Measurements from ENCODE around the gene ZBTB17.

The ZBTB17 gene

GRCh38 chr1:15961492-15961891 is 14.4 kb downstream of the ZBTB17 start:
- Histone ChIP-seq H3K27me3 (ENCODE audit: insufficient read depth, poor library complexity, severe bottlenecking) (no peaks in the 10 kb centered on the region), H3K27ac (replicated peaks) (no peak overlapping the region), H3K4me3 (replicated peaks; ENCODE audit: insufficient read depth, low read length) (no peak overlapping the region)
- TF ChIP-seq SPI1 (IDR thresholded peaks at IDR 0.05; ENCODE audit: borderline replicate concordance, low read depth), result no peak
- no peak for TF ChIP-seq GABPA (IDR thresholded peaks at IDR 0.05; ENCODE audit: low read depth)
- TF ChIP-seq POLR2AphosphoS5 (IDR thresholded peaks at IDR 0.05; ENCODE audit: low read depth), result no peak
- no peak for TF ChIP-seq CTCF (IDR thresholded peaks at IDR 0.05; ENCODE audit: insufficient read depth, low read length)
- no peak for TF ChIP-seq REST (IDR thresholded peaks at IDR 0.05; ENCODE audit: insufficient replicate concordance, low read depth)
- no peak for DNase-seq (ENCODE audit: low read depth in 1 of 2, low spot score in 1 of 2)

- no peak overlapping the region for H3K27ac ChIP-seq (replicated peaks)
- no peaks in the 10 kb centered on the region for H3K27me3 ChIP-seq (ENCODE audit: insufficient read depth, poor library complexity, severe bottlenecking)
- no peak for TF ChIP-seq SPI1 (IDR thresholded peaks at IDR 0.05; ENCODE audit: borderline replicate concordance, low read depth)
- no peak for TF ChIP-seq GABPA (IDR thresholded peaks at IDR 0.05; ENCODE audit: low read depth)
- TF ChIP-seq CTCF (IDR thresholded peaks at IDR 0.05; ENCODE audit: insufficient read depth, low read length), result no peak
- TF ChIP-seq POLR2AphosphoS5 (IDR thresholded peaks at IDR 0.05; ENCODE audit: low read depth), result no peak
- no peak for TF ChIP-seq REST (IDR thresholded peaks at IDR 0.05; ENCODE audit: insufficient replicate concordance, low read depth)
- no peak overlapping the region for H3K4me3 ChIP-seq (replicated peaks; ENCODE audit: insufficient read depth, low read length)
- no peak for DNase-seq (ENCODE audit: low read depth in 1 of 2, low spot score in 1 of 2)
Observed at GRCh38 chr1:15960808-15961207, 15.1 kb downstream of the ZBTB17 start.

- DNase-seq (ENCODE audit: low read depth in 1 of 2, low spot score in 1 of 2), result no peak
- no peaks in the 10 kb centered on the region for H3K27me3 ChIP-seq (ENCODE audit: insufficient read depth, poor library complexity, severe bottlenecking)
- no peak overlapping the region for H3K4me3 ChIP-seq (replicated peaks; ENCODE audit: insufficient read depth, low read length)
- TF ChIP-seq SPI1 (IDR thresholded peaks at IDR 0.05; ENCODE audit: borderline replicate concordance, low read depth), result no peak
- TF ChIP-seq CTCF (IDR thresholded peaks at IDR 0.05; ENCODE audit: insufficient read depth, low read length), result no peak
- TF ChIP-seq GABPA (IDR thresholded peaks at IDR 0.05; ENCODE audit: low read depth), result no peak
- TF ChIP-seq POLR2AphosphoS5 (IDR thresholded peaks at IDR 0.05; ENCODE audit: low read depth), result no peak
- TF ChIP-seq REST (IDR thresholded peaks at IDR 0.05; ENCODE audit: insufficient replicate concordance, low read depth), result no peak
- no peak overlapping the region for H3K27ac ChIP-seq (replicated peaks)
Observed at GRCh38 chr1:15959827-15960446, 16.0 kb downstream of the ZBTB17 start.
